Stomach (tissue), 9 donors: ENCODE data around the gene NETO2. TPM values are rescaled to one million over a fixed set of nuclear protein-coding genes. Genes with fewer than 3 reads are reported as not detected.

Experiments
- DNase-seq, 2 donors: peaks; one replicate each; pipeline versions ENCODE4 v3.0.0 to v3.0.0-alpha.2; 2013 to 2019
- H3K27ac ChIP-seq, 5 donors: fragments of 200-600 bp in 4 of 5; sonication (generic) in 4 of 5; one replicate each; pipeline ENCODE4 v1.5.1; 2013 to 2019; ENCODE audit warnings: mild to moderate bottlenecking in 1 of 5, moderate library complexity in 1 of 5
- H3K27me3 ChIP-seq, 3 donors: fragments of 200-600 bp; sonication (generic); one replicate each; pipeline ENCODE4 v1.5.1; 2017 to 2019; ENCODE audit warnings: mixed run types in 1 of 3
- H3K36me3 ChIP-seq, 4 donors: fragments of 200-600 bp; sonication (generic); 1 replicate in 3 of 4; 2 replicates in 1 of 4; pipeline ENCODE4 v1.5.1; 2016 to 2019
- H3K4me1 ChIP-seq, 4 donors: fragments of 200-600 bp; sonication (generic); one replicate each; pipeline ENCODE4 v1.5.1; 2016 to 2019
- H3K4me3 ChIP-seq, 4 donors: fragments of 200-600 bp; sonication (generic) in 3 of 4; one replicate each; pipeline ENCODE4 v1.5.1; 2016 to 2019; ENCODE audit warnings: mild to moderate bottlenecking in 1 of 4
- H3K9me3 ChIP-seq, 4 donors: fragments of 200-600 bp; sonication (generic); one replicate each; pipeline ENCODE4 v1.5.1; 2016 to 2019
- EP300 ChIP-seq: sonication (generic); formaldehyde crosslinking; IDR thresholded peaks from one replicate; pipeline ENCODE4 v1.6.1; 2017; ENCODE audit warnings: antibody characterized with exemption
- POLR2A ChIP-seq, 4 donors: fragments of 450-650 bp; IDR thresholded peaks; one replicate each; pipeline ENCODE4 v1.6.1; 2016; ENCODE audit warnings: antibody characterized with exemption in 4 of 4, control low read depth in 2 of 4, mild to moderate bottlenecking in 1 of 4, moderate library complexity in 1 of 4
- POLR2AphosphoS5 ChIP-seq, 3 donors: sonication (generic); formaldehyde crosslinking; IDR thresholded peaks; one replicate each; pipeline ENCODE4 v1.6.1; 2016; ENCODE audit warnings: antibody characterized with exemption in 3 of 3
- WGBS, 5 donors: extraction: QIAGEN DNeasy Blood & Tissue Kit in 3 of 5; methylation state at CpG; one replicate each; pipeline versions ENCODE4 v1.1.5 to v1.1.7; 2013 to 2018; 5-methylcytosine and 5-hydroxymethylcytosine counted together
- intact Hi-C: fragments of 100-400 bp; cut with DNase I; formaldehyde crosslinking; loops from one replicate; pipeline ENCODE4 v1.15.1; 2023; ENCODE audit warnings: low total_unique reads
- polyA plus RNA-seq, 3 donors: library from polyadenylated mRNA; stranded (reverse); fragments of 200-250 nt; gene quantifications; one replicate each; pipeline ENCODE4 v1.2.3, GENCODE V29; 2013
- total RNA-seq, 5 donors: library from RNA; depleted of rRNA; stranded (reverse); fragments of >200 nt; gene quantifications; one replicate each; pipeline versions ENCODE4 v1.1.0 to v1.2.3, GENCODE V29; 2014 to 2016
- TF ChIP-seq, protein P1 (sequence below), 7 experiments: fragments of 450-650 bp in 4 of 7; fragments of 200-600 bp in 3 of 7; sonication (generic) in 3 of 7; IDR thresholded peaks; one replicate each; pipeline ENCODE4 v1.5.1; 2016 to 2019; ENCODE audit warnings: antibody characterized with exemption in 7 of 7, control low read depth in 2 of 7, mild to moderate bottlenecking in 1 of 7
- donor health status: healthy with polysubstance abuse.
- donor health status: Bipolar disorder and iron deficiency.
- donor health status: healthy.

Gene NETO2
- total and polyA plus RNA-seq, 8 donors = 0.45 to 9.3 (median 2.2) TPM; not detected in 1

DNA sequence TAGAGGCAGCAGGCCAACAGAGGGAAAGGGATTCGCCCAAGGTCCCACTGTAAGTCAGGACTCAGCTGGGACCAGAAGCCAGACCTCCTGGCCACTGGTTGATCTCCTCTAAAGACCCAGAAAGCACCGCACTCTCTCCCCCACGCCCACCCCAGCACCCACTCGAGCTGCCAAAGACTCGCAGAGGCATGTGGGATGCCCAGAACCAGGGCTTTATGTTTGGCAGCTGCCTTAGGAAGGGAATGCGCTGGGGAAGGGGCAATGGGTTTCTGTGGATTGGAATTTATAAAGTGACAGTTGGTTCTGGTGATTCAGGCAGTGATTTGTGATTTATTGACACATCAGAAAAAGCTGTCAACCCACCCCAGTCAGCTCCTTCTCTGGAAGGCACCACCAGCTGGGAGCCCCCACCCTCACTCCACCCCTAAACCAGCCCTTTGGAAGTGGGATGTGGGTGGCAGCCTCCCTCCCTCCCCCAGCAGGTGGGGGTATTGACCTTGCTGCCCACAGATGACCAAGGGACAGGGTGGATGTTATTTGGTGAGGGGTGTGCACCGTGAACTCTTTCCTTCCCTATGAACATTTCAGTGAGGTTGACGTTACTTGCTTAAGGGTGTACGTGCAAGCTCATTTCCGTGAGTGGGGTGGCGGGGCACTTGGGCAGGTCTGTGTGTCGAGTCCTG is 93.7 kb downstream of the NETO2 start:
- no peaks in the 10 kb centered on the region for H3K27me3 ChIP-seq

DNA sequence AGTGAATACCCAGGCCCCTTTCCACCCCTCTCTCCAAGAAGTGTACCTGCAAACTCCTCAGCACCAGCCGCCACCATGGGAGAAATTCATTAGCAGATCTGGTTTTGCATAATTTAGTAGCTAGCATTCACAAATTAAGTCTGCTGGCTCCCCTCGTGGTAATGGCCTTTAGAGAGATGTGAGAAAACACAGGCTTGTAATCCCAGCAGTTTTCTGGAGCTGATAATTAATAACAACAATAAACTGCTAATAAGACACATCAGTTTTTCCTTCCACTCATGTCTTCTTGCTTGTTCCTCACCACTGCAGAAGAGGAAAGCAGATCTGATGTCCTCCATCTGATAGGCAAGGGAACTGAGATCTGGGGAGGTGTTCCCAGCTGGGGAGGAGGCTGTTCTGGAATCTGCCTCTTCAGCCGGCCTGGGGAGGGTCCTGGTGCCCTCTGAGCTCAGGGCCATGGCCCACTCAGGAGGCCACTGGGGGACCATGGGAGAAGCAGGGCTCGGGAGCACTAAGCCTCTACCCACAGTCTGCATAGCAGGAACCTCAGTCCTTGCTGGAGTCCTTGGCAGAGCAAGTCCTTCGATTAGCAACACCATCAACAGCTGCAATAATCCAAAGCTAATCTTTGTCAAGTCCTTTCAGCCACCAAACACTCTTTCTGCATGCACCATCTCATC is 96.1 kb downstream of the NETO2 start:
- TF ChIP-seq, protein P1, sequence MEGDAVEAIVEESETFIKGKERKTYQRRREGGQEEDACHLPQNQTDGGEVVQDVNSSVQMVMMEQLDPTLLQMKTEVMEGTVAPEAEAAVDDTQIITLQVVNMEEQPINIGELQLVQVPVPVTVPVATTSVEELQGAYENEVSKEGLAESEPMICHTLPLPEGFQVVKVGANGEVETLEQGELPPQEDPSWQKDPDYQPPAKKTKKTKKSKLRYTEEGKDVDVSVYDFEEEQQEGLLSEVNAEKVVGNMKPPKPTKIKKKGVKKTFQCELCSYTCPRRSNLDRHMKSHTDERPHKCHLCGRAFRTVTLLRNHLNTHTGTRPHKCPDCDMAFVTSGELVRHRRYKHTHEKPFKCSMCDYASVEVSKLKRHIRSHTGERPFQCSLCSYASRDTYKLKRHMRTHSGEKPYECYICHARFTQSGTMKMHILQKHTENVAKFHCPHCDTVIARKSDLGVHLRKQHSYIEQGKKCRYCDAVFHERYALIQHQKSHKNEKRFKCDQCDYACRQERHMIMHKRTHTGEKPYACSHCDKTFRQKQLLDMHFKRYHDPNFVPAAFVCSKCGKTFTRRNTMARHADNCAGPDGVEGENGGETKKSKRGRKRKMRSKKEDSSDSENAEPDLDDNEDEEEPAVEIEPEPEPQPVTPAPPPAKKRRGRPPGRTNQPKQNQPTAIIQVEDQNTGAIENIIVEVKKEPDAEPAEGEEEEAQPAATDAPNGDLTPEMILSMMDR (IDR thresholded peaks at IDR 0.05) = no peak
- TF ChIP-seq POLR2A (IDR thresholded peaks at IDR 0.05) = no peak
- TF ChIP-seq EP300 = no peak
- no peak for TF ChIP-seq POLR2AphosphoS5 (IDR thresholded peaks at IDR 0.05)
- no peak for DNase-seq
- intact Hi-C loops = no loop called here
- Histone ChIP-seq H3K36me3 (no peaks in the 10 kb centered on the region), H3K4me1 (no peaks in the 10 kb centered on the region), H3K27me3 (no peaks in the 10 kb centered on the region), H3K27ac (no peak overlapping the region), H3K9me3 (no peaks in the 10 kb centered on the region), H3K4me3 (no peak overlapping the region)
- WGBS, 5 donors = 70 to 84% (median 74%) methylated on average over 5 of the region's 5 CpGs

More for the DNA sequence above, 93.7 kb downstream of the NETO2 start:
- no peak overlapping the region for H3K27ac ChIP-seq
- no peaks in the 10 kb centered on the region for H3K4me1 ChIP-seq
- intact Hi-C loops = no loop called here
- no peak for DNase-seq
- TF ChIP-seq EP300 (no peak), POLR2A (IDR thresholded peaks at IDR 0.05) (no peak), POLR2AphosphoS5 (IDR thresholded peaks at IDR 0.05) (no peak)
- TF ChIP-seq, protein P1 (IDR thresholded peaks at IDR 0.05) = no peak
- WGBS, 5 donors = 73 to 83% (median 80%) methylated on average over 6 to 12 of the region's 12 CpGs
- H3K9me3 ChIP-seq = no peaks in the 10 kb centered on the region
- H3K36me3 ChIP-seq = no peaks in the 10 kb centered on the region
- no peak overlapping the region for H3K4me3 ChIP-seq

DNA sequence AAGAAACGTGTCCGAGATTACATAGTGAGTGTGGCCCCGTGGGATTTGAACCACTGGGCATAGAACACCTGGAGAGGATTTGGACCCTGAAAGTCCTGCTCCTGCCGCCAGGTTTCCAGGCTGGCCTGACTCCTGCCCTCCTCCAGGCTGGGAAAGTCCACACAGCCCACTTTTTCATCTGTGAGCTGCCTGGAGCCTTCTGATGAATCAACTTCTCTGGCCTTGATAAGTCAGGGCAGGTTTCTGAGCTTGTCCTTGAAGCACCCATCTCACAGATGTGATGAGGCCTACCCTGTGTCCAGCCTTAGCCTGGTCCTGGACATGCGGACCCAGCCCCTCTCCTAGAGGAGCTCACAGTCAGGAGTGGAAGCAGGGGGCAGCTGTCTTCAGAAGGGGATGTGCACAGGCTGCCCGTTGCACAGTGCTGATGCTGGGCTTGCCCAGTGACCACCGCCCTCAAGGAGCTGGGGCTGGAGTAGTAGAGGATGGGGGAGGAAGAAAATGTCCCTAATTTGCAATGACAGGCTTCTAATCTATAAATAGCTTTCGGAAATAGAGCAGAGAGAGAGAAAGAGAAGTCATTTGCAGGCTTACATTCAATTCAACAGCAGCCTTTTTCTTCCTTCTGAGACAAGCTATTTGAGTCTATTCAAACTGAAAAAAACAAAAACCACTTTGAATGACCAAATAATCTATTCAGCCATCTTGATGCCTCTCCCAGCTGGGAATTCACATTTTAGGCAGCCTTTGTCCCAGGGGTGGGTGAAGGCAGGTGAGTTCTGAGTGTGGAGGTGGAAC is 96.8 kb downstream of the NETO2 start:
- WGBS, 5 donors = 83 to 92% (median 88%) methylated on average over 8 of the region's 8 CpGs
- Histone ChIP-seq H3K27ac (no peak overlapping the region), H3K27me3 (no peaks in the 10 kb centered on the region), H3K36me3 (no peaks in the 10 kb centered on the region), H3K4me3 (no peak overlapping the region), H3K4me1 (no peaks in the 10 kb centered on the region), H3K9me3 (no peaks in the 10 kb centered on the region)
- TF ChIP-seq EP300 = no peak
- TF ChIP-seq, protein P1 (IDR thresholded peaks at IDR 0.05) = no peak
- no peak for TF ChIP-seq POLR2A (IDR thresholded peaks at IDR 0.05)
- TF ChIP-seq POLR2AphosphoS5 (IDR thresholded peaks at IDR 0.05) = no peak
- intact Hi-C loops = no loop called here
- DNase-seq = no peak

DNA sequence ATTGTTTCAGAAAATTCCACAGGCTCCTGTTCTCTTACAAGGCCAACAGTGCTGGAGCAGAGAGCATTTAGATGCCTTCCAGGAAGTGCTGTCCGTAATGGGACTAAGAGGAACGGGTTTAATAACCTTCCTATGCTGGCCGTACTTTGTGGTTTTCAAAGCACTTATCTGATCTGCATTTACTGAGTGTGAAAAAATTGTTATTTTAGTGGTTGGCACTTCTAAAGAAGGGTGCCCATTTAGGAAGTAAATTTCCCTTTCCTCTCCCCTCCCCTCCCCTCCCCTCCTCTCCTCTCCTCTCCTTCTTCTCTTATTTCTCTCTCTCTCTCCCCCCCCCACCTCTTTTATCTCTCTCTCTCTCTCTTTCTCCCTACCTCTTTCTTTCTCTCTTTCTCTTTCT is 98.3 kb downstream of the NETO2 start:
- intact Hi-C loops = no loop called here
- H3K9me3 ChIP-seq = no peaks in the 10 kb centered on the region
- no peak overlapping the region for H3K4me3 ChIP-seq
- H3K27ac ChIP-seq = no peak overlapping the region
- no peaks in the 10 kb centered on the region for H3K4me1 ChIP-seq
- 6 to 27% (median 14%) methylated on average over 3 of the region's 3 CpGs for WGBS, 5 donors
- no peak for DNase-seq
- TF ChIP-seq, protein P1 (IDR thresholded peaks at IDR 0.05) = no peak
- no peak for TF ChIP-seq POLR2A (IDR thresholded peaks at IDR 0.05)
- no peak for TF ChIP-seq POLR2AphosphoS5 (IDR thresholded peaks at IDR 0.05)
- no peak for TF ChIP-seq EP300
- no peaks in the 10 kb centered on the region for H3K27me3 ChIP-seq
- H3K36me3 ChIP-seq = no peaks in the 10 kb centered on the region
